Measurements from ENCODE around the gene C10orf95.
"Not testable (repeated sequence)": the region's sequence is repeated elsewhere in the genome, so short reads cannot be mapped to it uniquely, and the experiment has no call there.

C10orf95 gene, protein sequence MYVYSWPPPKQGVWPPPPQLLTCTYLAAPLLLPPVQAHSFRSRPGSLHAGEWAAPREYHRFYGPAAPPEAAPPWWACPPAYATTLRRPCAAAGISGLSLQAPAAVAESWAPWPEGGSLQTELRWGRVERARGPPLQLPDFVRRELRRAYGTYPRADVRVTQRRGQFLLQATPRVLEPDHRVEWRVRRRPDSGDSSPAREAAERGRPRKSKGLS

DNA sequence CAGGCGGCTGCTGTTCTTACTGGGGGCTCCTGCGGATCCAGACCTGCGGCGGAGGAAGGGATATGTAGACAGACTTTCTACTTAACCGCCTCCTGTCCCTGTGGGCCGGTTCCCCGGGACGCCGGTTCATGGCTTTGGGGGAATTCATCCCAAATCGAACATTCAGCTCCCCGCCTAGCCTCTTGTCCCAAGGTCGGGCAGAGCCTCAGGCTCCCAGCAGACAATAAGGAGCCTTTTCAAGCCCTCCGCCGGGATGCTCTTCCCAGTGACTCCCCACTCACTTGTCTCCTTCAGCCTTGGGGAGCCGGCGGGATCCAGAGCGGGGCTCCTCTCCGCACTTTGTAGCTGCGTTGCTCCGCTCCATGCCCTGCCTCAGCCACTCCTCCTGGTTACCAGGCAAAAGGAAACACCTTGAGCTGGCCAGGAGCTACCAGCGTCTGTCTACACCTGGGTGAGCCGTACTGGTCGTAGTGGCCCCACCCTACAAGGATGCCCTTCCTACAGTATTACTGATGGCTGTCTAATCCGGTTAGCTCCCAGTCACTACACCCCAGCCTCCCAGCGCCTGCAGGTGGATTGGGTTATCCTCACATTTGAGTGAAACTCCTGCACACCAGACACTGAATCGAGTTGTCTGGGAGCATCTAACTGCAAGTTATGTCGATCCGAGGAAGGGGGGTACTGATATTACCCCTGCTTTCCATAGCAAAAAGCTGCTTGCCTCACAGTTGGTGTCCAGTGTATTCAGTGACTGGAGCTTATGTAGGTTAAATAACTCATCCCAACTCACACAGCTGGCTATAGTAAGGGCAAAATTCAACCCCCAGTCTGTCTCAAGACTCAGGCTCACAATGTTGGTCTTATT lies at the start of gene C10orf95:
Gene C10orf95 (minus strand): TSS at position 439 of the 865 bp plus-strand sequence. CDS start 450 bp downstream, outside the sequence.
- DNase-seq: no peak

DNA sequence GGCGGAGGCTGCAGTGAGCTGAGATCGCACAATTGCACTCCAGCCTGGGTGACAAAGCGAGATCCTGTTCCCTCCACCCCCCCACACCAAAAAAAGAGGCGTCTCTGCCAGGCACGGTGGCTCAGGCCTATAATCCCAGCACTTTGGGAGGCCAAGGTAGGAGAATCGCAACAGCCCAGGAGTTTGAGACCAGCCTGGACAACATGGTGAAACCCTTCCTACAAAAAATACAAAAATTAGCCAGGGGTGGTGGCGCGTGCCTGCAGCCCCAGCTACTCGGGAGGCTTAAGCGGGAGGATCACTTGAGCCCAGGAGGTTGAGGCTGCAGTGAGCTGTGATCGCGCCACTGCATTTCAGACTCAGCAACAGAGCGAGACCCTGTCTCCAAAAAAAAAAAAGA lies 49.3 kb upstream of the C10orf95 start:
- DNase-seq: not testable (repeated sequence)

DNA sequence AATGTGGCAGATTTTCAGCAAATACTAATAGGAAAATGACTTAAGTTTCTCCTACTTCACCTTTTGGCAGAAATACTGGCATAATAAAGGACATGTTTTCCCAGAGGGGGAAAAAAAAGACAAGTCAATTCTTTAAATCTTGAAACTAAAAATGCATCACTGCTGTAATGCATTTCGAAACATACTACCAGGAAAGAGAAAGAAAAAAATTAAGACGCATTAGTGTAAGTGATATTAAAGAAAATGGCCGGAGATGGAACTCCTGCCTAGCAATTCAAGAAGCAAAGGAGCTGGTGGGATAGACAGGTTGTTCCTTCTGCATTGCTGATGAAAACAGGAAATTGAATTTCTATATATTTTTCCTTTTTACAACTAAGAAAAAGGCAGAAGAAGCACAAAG lies 48.0 kb upstream of the C10orf95 start:
- DNase-seq: no peak

DNA sequence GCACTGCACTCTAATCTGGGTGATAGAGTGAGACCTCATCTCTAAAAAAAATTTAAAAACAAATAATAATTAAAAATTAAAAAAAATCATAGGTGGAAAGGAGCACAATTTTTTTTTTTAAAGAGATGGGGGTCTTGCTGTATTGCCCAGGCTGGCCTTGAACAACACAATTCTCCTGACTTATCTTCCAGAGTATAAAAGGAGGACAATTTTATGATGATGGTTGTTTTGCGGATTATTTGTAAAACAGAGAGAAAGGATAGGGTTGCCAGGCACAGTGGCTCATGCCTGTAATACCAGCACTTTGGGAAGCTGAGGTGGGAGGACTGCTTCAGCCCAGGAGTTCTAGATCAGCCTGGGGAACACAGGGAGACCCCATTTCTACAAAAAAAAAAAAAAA lies 46.2 kb upstream of the C10orf95 start:
- no peak for DNase-seq

DNA sequence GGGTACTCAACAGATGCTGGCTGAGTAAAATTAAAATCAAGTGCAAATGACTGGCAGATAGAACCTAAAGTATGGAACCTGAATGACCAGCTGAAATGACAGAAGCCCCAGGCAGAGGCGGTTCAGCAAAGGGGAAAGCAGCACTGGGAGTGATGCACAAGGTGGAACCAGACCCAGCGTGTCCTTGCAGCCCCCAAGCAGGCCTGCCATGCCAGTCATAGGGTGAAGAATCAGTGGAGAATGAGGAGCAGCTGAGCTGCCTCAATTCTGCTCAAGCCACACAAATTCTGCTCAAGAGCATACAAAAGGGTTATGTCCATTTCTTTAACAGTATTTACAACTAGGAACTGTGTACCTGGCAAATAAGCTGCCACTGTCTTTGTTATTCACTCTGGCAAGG lies 42.4 kb upstream of the C10orf95 start:
- DNase-seq: no peak

DNA sequence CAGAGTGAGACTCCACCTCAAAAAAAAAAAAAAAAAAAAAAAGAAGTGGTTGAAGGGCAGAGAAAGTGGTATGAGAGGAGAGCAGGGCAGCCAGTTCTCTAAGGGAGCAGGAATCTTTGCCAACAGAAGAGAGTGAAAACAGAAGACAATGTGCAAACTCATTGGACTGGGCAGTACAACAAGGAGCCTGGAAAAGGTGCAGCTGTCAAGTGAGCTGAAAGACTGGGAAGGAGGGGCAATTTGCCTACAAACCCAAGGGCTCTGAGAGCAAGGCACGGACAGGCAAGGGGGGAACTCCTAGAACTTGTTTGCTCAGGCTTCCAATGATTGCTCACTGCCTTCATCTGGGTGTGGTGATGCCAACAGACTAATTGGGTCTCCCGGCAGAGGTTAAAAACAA lies 41.6 kb upstream of the C10orf95 start:
- no peak for DNase-seq

DNA sequence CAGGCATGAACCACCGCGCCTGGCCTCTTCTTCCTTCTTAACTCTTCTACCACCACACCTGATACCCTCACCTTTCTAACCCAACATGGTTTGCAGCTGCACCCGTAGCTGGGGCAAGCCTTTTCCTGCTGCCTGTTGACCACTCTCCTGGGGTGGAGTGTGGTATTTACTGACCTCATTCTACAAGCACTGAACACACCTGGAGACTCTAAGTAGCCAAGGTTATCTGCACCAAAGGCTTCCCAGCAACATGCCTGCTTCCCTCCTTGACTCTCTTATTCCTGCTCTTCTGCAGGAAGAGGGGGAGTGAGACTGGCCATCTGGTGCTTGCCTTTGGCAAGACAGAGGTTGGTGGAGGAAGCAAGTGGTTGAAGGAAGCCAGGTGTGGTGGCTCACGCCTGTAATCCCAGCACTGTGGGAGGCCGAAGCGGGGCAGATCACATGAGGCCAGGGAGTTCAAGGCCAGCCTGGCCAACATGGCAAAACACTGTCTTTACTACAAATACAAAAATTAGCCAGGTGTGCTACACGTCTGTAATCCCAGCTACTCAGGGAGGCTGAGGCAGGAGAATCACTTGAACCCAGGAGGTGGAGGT lies 41.1 kb upstream of the C10orf95 start:
- no peak for DNase-seq

DNA sequence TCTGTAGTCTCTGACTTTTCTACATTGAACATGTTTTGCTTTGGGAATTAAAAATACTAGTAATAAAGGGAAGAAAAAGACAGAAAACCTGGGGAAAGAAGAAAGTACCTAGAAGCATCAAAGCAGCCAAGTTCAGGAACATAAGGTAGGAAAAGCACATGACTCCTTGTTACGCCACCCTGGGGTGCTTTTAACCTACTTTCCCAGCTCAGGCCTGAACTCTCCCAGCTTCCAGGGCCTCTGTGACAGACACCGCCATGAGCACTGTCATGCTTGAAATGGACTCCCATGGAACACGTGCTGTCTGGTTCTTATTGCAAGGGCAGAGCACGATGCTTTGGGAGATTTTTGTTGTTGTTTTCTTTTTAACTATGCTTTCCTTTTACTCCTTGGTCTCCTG lies 39.8 kb upstream of the C10orf95 start:
- no peak for DNase-seq

DNA sequence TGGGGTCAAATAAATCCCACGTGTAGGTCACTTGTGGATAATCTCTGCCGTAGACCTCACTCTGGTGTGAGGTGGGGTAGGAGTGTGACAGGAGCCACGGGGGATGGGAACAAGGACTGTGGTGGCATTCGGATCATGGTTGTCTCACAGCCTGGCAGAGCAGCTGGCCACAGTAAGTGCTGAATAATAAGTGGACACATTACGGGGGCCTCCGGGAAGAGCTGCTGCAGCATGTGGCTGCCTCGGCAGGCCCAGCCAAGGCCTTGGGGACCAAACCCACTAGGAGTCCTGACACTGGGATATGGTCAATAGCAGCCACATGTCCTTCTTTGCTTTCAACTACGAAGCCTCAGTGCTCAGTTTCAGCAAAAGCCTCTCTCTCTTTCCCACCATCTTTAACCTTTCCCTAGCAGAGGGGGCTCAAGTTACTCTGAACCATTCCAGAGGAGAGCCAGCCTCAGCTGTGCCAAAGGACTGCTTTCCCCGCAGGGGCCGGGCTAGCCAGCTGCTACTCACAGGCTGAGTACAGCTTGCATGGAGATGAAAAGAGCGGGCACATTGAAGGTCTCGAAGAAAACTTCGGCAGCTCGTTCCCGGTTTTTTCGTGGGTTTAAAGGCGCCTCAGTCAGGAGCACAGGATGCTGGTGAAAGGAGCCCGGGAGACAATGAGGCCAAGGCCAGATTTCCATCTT lies 33.9 kb upstream of the C10orf95 start:
- no peak for DNase-seq

DNA sequence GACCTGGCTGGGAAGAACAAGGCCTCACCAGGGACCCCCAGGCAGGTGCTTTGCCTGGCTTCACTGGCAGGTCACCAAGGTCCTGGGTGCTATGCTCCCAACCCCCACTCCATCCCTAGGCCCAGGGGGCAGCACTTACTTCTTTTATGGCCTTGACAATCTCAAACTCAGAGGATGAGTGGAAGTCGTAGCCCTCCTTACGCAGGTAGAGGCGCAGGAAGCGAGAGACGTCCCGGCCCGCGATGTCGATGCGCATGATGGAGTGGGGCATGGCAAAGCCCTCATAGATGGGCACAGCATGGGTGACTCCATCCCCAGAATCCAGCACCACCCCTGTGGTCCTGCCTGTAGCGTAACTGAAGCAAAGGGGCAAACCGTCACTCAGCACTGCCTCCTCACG lies 32.7 kb upstream of the C10orf95 start:
- no peak for DNase-seq

DNA sequence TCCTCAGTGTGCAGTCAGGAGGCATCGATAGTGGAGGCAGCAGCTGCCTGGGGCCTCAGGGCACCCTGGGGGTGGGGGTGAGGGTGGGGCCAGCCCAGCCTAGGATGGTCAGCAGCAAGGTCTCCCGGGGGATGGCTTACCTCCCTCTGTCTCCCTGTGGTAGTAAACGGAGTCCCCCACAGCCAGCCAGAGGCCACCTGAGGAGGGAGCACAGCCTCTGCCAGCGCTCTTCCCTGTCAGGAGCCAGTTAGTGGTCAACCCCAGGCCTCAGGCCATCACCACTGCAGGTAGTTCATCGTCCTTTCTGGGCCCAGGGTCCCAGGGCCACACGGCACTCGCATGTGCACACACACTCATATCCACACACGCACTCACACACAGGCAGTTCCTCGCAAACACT lies 29.1 kb upstream of the C10orf95 start:
- no peak for DNase-seq

DNA sequence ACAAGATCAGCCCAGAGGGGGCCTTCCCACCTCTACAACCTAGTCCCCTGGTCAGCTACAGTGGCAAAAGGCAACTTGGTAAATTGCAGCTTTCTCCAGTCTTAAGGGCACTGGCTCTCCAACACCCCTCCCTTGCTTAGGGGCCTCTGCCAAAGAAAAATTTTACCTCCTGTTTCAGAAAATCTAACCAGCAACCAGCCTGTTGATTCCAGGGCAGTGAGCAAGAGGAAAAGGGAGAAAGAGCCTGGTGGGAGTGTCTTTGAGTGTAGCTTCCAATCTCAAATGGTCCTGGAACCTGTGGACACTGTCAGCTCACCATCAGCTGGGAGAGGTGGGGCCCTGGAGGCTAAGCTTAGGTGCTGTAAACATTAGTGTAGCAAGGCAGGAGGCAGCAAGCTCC lies 28.3 kb upstream of the C10orf95 start:
- no peak for DNase-seq

DNA sequence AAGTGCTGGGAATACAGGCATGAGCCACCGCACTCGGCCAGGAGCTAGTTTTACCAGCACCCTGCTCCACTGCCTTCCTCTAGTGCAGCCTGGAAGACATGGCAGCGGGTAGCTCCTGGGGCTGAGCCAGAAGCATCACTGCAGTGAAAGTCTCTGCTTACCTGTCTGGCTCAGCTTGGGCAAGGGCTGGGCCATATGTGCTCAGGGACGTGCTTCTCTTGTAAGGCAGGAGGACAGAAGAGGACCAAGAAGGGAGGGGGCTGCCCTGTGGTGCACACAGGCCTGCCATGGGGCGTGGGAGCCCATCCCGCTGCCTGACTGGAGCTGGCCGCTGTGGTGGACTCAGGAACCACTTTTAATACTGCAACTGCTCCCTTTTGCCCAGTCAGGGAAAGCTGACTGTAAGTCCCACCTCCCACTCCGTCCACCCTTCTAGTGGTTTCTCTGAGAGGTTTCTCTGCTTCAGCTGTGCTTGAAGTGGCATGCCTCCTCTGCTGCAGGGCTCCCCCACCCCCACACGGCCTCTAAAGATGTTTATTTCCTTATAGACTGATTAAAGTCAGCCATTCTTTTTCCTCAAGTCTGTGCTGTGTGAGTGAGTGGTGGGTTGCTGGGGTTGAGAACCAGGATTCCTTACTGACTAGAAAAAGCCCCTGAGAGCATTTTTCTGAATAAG lies 25.3 kb upstream of the C10orf95 start:
- DNase-seq: peak; percentile 10 to 24

DNA sequence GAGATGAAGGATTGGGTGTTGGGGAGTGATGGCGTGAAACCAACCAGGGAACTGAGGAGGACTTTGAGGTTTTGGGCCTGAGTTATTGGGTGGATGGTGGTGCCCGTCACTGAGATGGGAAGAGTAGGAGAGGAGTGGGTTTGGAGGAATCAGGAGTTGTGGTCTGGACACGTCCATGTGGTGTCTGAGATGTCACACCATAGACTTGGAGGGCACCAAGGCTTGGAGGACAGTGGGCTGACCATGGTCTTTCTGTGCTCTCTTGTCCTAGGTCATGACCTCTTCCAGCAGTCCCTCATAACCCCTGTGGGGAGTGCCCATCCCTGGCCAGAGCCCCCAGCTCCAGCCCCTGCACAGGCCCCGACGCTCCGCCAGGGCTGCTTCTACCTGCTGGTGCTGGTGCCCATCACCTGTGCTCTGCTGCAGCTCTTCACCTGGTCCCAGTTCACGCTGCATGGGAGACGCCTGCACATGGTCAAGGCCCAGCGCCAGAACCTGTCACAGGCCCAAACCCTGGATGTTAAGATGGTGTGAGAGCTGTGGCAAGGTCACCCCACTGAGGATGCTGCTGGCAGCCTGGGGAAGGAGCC lies 24.2 kb upstream of the C10orf95 start:
- DNase-seq: no peak

DNA sequence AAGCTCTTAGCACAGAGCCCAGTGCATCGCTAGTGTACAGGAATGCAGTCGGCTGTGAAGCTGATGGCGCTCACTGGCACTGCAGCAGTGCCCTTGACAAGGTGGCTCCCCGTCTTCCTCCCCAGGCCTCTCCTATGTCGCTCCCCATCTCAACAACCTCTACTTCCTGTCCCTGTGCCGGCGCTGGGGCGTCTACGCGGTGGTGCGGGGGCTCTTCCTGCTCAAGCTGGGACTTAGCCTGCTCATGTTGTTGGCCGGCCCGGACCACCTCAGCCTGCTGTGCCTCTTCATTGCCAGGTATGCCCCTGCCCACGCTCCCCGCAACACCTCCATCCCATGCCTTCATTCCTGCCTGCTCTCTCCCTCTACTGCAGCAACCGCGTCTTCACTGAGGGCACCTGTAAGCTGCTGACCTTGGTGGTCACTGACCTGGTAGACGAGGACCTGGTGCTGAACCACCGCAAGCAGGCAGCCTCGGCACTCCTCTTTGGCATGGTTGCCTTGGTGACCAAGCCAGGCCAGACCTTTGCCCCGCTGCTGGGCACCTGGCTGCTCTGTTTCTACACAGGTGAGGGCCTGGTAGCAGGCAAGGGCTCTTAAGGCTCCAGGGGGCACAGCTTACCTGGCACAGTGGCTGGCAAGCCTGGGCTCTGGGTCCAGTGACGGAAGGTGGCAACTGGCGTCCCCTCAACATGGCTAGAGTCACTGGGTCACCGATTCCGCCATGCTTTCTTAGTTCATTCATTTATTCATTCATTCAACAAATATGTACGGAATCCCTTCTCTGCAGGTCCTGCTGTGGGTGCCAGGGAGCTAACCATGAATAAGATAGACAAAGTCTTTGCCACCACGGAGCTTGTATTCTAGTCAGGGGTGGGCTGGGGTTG lies 22.3 kb upstream of the C10orf95 start:
- DNase-seq: no peak

DNA sequence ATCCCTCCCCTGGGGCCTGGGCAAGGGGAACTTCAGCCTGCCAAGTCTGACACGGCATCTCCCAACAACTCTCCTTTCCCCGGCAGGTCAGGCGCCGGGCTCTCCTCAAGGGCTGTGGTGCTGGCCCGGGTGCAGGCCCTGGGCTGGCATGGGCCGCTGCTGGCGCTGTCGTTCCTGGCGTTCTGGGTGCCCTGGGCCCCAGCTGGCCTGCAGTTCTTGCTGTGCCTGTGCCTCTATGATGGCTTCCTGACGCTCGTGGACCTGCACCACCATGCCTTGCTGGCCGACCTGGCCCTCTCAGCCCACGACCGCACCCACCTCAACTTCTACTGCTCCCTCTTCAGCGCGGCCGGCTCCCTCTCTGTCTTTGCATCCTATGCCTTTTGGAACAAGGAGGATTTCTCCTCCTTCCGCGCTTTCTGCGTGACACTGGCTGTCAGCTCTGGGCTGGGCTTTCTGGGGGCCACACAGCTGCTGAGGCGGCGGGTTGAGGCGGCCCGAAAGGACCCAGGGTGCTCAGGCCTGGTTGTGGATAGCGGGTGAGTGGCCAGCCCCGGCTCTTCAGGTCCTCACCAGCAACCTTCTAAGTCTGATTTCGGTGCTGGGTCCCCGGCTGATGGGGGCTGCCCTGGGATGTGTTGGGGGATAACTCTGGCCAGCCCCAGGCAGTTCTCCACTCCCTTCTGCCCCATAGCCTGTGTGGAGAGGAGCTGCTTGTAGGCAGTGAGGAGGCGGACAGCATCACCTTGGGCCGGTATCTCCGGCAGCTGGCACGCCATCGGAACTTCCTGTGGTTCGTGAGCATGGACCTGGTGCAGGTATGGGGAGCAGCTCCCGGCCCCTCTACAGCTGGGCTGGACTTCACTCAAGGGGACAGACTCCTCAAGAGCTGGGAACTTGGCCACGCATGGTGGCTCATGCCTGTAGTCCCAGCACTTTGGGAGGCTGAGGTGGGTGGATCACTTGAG lies 19.5 kb upstream of the C10orf95 start:
- no peak for DNase-seq

DNA sequence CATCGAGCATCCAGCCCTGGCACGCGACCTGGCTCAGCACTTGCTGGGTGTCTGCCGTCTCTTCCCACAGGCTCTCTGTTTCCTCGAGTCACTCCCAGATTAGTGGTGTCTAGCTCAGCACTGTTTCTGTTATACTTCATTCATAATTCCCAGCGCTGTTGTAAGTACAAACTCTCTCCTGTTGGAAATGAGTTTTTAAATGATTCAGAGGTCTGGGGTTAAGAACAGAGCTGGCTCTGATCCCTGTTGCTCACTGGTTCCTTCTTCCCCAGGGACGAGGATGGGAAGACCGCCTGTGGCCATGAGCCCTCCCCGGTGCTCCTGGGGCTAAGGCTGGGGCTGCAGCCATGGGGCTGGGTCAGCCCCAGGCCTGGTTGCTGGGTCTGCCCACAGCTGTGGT lies 17.3 kb upstream of the C10orf95 start:
- DNase-seq: no peak

DNA sequence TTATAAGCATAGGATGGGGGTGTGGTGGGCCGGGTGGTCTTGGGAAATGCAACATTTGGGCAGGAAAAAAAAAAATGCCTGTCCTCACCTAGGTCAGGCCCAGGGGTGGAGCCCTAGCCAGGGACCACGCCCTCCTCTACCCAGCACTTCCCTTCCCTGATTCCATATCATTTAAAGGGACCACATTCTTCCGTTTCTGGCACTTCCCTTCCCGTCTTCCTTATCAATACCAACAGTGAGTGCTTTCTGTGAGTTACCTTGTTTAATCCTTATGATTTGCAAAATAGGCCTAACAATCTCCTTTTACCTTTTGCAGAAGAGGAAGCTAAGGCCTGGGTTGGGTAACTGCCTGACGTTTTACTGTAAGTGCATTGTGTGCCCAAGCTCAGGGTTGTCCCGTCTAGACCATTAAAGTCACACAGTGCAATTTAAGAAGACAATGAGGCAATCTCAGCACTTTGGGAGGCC lies 16.7 kb upstream of the C10orf95 start:
- DNase-seq: no peak

DNA sequence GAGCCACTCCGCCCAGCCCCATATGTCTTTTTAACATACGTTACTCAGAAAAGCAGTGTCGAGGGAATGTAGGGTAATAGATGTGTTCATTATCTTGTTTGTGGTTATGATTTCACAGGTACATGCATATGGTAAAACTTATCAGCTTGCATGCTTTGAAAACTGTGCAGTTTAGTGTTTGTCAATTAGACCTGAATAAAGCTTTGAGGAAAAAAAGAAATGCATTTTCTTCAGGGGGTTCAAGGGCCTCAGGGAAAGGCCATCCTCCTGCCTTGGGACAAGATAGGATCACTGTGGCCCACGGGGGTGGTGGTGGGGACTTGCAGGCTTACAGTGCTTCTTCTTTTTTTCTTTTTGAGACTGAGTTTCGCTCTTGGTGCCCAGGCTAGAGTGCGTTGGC lies 16.0 kb upstream of the C10orf95 start:
- DNase-seq: no peak

DNA sequence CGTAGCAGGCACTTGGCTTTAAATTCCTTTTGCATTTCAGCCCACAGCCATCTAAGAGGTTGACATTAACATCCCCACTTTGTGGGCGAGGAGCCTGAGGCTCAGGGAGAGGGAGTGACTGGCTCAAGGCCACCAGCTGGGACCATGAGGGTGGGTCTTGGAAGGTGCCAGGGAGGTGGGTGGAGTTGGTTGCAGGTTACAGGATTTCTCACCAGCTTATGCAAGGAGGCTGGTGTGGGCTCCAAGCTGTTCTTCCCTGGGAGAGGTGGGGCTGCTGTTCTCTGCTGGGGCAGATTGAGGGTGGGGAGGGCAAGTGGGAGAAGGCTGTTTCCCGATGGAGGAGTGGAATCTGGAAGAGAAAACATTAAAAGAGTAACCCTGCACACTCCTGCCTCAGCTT lies 14.1 kb upstream of the C10orf95 start:
- no peak for DNase-seq

All from NCI-H187 (cell line).